K562 (cell line): Measurements from ENCODE around the gene WDR45B. TPM values are rescaled to one million over a fixed set of nuclear protein-coding genes. Genes with fewer than 3 reads are reported as not detected.

Source experiments
- ATAC-seq: fragments of 200-7000 bp; cut with Tn5 transposase; 3 replicates; pipeline ENCODE4 v1.9.1; 2020; ENCODE audit warnings: moderate library complexity
- BruUV-seq: library from RNA; stranded (reverse); fragments of 400-500 nt; replicated peaks from 2 replicates; lab custom pipeline; 2021; lab: Mats Ljungman, UMichigan
- CTCF ChIA-PET: fragments of 300-600 bp; formaldehyde crosslinking; extraction: SDS; loops from one replicate; lab custom pipeline; 2021; ENCODE audit warnings: low intra/inter-chr PET ratio; lab: Yijun Ruan, JAX
- POLR2A ChIA-PET: fragments of 300-600, 350-650 bp; sonication (Branson Sonifier 250); formaldehyde crosslinking; extraction: SDS; loops from one replicate; lab custom pipeline; 2021; ENCODE audit warnings: antibody characterized with exemption, inconsistent platforms; lab: Yijun Ruan, JAX
- DNase-seq, 4 experiments: peaks; one replicate each; pipeline versions ENCODE4 v3.0.0 to v3.0.0-alpha.2; 2011 to 2018; ENCODE audit warnings: low spot score in 3 of 4, mixed read lengths in 3 of 4; ENCODE audit errors: extremely low read depth in 1 of 4
- FAIRE-seq: peaks from 2 replicates; lab custom pipeline; 2011; peaks lifted over from hg19 to GRCh38; lab: Jason Lieb, UNC
- H2AFZ ChIP-seq: 2 replicates; pipeline ENCODE4 v1.6.0; 2011; ENCODE audit warnings: low read depth, low read length, control low read depth, inconsistent platforms
- H3K27ac ChIP-seq: fragments of 200-600 bp; 3 replicates; pipeline ENCODE4 v1.8.0; 2011; ENCODE audit warnings: low read depth, mild to moderate bottlenecking, control low read depth, inconsistent platforms, low read length, moderate library complexity, mixed read lengths; ENCODE audit errors: extremely low read depth
- H3K27me3 ChIP-seq, 2 experiments: fragments of 300-600 bp in 1 of 2; 2 replicates in 1 of 2; 3 replicates in 1 of 2; pipeline versions ENCODE4 v1.6.0 to v1.8.0; 2011; ENCODE audit warnings: inconsistent platforms in 2 of 2, low read length in 2 of 2, mild to moderate bottlenecking in 1 of 2, mixed read lengths in 1 of 2, moderate library complexity in 1 of 2; ENCODE audit not compliant: control insufficient read depth in 2 of 2, insufficient read depth in 2 of 2
- H3K36me3 ChIP-seq: fragments of 300-600 bp; 3 replicates; pipeline ENCODE4 v1.8.0; 2011; ENCODE audit warnings: mild to moderate bottlenecking, low read length, inconsistent platforms; ENCODE audit not compliant: control insufficient read depth, insufficient read depth
- H3K4me1 ChIP-seq, 2 experiments: fragments of 200-600 bp in 1 of 2; replicated peaks in 1 of 2; 2 replicates in 1 of 2; 3 replicates in 1 of 2; pipeline versions ENCODE4 v1.5.1 to v1.8.0; 2011; ENCODE audit warnings: inconsistent platforms in 2 of 2, low read length in 2 of 2, mild to moderate bottlenecking in 1 of 2, mixed read lengths in 1 of 2, moderate library complexity in 1 of 2; ENCODE audit not compliant: control insufficient read depth in 2 of 2, insufficient read depth in 2 of 2
- H3K4me2 ChIP-seq: 2 replicates; pipeline ENCODE4 v1.6.1; 2011; ENCODE audit warnings: low read length, control low read depth, inconsistent platforms, mixed read lengths; ENCODE audit not compliant: insufficient read depth
- H3K4me3 ChIP-seq: fragments of 200-600 bp; sonication (generic), shearing (Covaris generic); 2 replicates; pipeline ENCODE4 v1.5.1; 2016; ENCODE audit warnings: control low read depth, inconsistent platforms
- H3K79me2 ChIP-seq: fragments of 200-600 bp; 3 replicates; pipeline ENCODE4 v1.8.0; 2011; ENCODE audit warnings: low read length, inconsistent platforms; ENCODE audit not compliant: control insufficient read depth, insufficient read depth
- H3K9ac ChIP-seq, 2 experiments: 2 replicates each; pipeline versions ENCODE4 v1.6.0 to v1.6.1; 2011; ENCODE audit warnings: low read depth in 2 of 2, low read length in 2 of 2, control low read depth in 1 of 2, inconsistent platforms in 1 of 2, mild to moderate bottlenecking in 1 of 2, mixed read lengths in 1 of 2; ENCODE audit not compliant: insufficient read depth in 1 of 2
- H3K9me1 ChIP-seq: one replicate; pipeline ENCODE4 v1.6.0; 2011; ENCODE audit warnings: inconsistent platforms, mild to moderate bottlenecking, low read length, moderate library complexity; ENCODE audit not compliant: control insufficient read depth, insufficient read depth
- H3K9me3 ChIP-seq: replicated peaks from 2 replicates; pipeline ENCODE4 v1.5.1; 2011; ENCODE audit warnings: low read depth, low read length, inconsistent platforms; ENCODE audit not compliant: control insufficient read depth, insufficient read depth
- H4K20me1 ChIP-seq: replicated peaks from 2 replicates; pipeline ENCODE4 v1.6.1; 2011; ENCODE audit warnings: low read length, inconsistent platforms, mixed read lengths; ENCODE audit not compliant: control insufficient read depth, insufficient read depth
- ARHGAP35 ChIP-seq: fragments of 450-650 bp; IDR thresholded peaks from 2 replicates; pipeline ENCODE4 v1.6.1; 2018; ENCODE audit not compliant: partially characterized antibody
- COPS2 ChIP-seq: fragments of 450-650 bp; conservative IDR thresholded peaks from 2 replicates; pipeline ENCODE4 v1.6.1; 2016; ENCODE audit warnings: mild to moderate bottlenecking, moderate library complexity
- E2F1 ChIP-seq: sonication (generic); formaldehyde crosslinking; IDR thresholded peaks from 2 replicates; pipeline ENCODE4 v1.8.1; 2023; ENCODE audit warnings: mild to moderate bottlenecking, missing genetic modification reagents, moderate library complexity
- E2F5 ChIP-seq: sonication (generic); formaldehyde crosslinking; IDR thresholded peaks from 2 replicates; pipeline ENCODE4 v1.8.0; 2022; ENCODE audit warnings: mild to moderate bottlenecking, missing genetic modification reagents
- NCOA2 ChIP-seq, 2 experiments: fragments of 450-650 bp; IDR thresholded peaks; 2 replicates each; pipeline ENCODE4 v1.6.1; 2018; ENCODE audit warnings: mild to moderate bottlenecking in 2 of 2, moderate library complexity in 1 of 2; ENCODE audit not compliant: partially characterized antibody in 2 of 2
- THAP12 ChIP-seq: fragments of 250-450 bp; sonication (Bioruptor Pico); IDR thresholded peaks from 2 replicates; pipeline ENCODE4 v1.9.0; 2021; ENCODE audit warnings: mild to moderate bottlenecking, inconsistent platforms
- ZNF263 ChIP-seq: sonication (generic); formaldehyde crosslinking; IDR thresholded peaks from 2 replicates; pipeline ENCODE4 v1.8.0; 2022; ENCODE audit warnings: mild to moderate bottlenecking, missing genetic modification reagents, borderline replicate concordance
- ZNF444 ChIP-seq: fragments of 250-450 bp; sonication (Bioruptor Pico); IDR thresholded peaks from 2 replicates; pipeline ENCODE4 v1.4.0; 2020; ENCODE audit warnings: mild to moderate bottlenecking, moderate library complexity
- ZNF561 ChIP-seq: fragments of 450-650 bp; formaldehyde crosslinking; conservative IDR thresholded peaks from 2 replicates; pipeline ENCODE4 v1.4.0; 2020; ENCODE audit warnings: mild to moderate bottlenecking, moderate library complexity
- WGBS: fragments of 100-300 bp; shearing (Covaris generic); methylation state at CpG from one replicate; pipeline ENCODE4 v1.1.6; 2016; ENCODE audit warnings: low coverage, mixed read lengths; ENCODE audit not compliant: insufficient coverage; ENCODE audit errors: missing lambda C conversion rate; 5-methylcytosine and 5-hydroxymethylcytosine counted together
- in situ Hi-C: fragments of 300-500 bp; cut with MboI; formaldehyde crosslinking; loops from 4 replicates; pipeline ENCODE4 v1.15.0; 2018; ENCODE audit warnings: inconsistent platforms, mixed read lengths
- intact Hi-C: fragments of 100-400 bp; cut with micrococcal nuclease; formaldehyde crosslinking; loops from 2 replicates; pipeline ENCODE4 v1.14.2; 2022
- polyA plus RNA-seq, 8 experiments: library from polyadenylated mRNA; depleted of rRNA in 4 of 8; stranded (reverse) in 5 of 8; unstranded in 3 of 8; fragments of >200 nt; fragmentation: Nextera tagmentation in 2 of 8; fragmentation: Illumina TruSeq in 1 of 8; extraction: Ambion mirVana in 2 of 8; extraction: Trizol in 1 of 8; gene quantifications; 2 replicates each; pipeline versions ENCODE4 v1.2.1 to v1.2.3, GENCODE V29; 2011 to 2014; ENCODE audit warnings: inconsistent platforms in 1 of 8, missing spikeins in 1 of 8
- total RNA-seq, 7 experiments: library from RNA; depleted of rRNA in 6 of 7; stranded (reverse); fragments of >200 nt in 6 of 7; fragmentation: Illumina TruSeq in 2 of 7; extraction: Trizol in 2 of 7; gene quantifications; 2 replicates each; pipeline versions ENCODE4 v1.2.1 to v1.2.3, GENCODE V29; 2011 to 2021; ENCODE audit warnings: low replicate concordance in 1 of 7

Gene WDR45B
- total and polyA plus RNA-seq, 9 of the 15 experiments (the other 6 are each of a cell fraction or from before 2014, with no cell fraction given), result 0.72 to 74.4 (median 35.9) TPM

GRCh38 chr17:82603981-82604448 lies 44.2 kb downstream of the WDR45B start (continued):
- TF ChIP-seq COPS2 (no peak), ZNF263 (CRISPR knock-in tag) (peak; percentile 56; the same call in 1 of the 2 replicates), NCOA2 (IDR thresholded peaks at IDR 0.05; ENCODE audit: partially characterized antibody in 2 of 2) (no peak)

- H2AFZ ChIP-seq, result no peak overlapping the region
- H3K36me3 ChIP-seq, result peaks cover 78% of the 10 kb centered on the region; the same call in 2 of the 3 replicates
- H3K9ac ChIP-seq, result no peak overlapping the region
- FAIRE-seq (no peak), DNase-seq (no peak), ATAC-seq (no peak)
- intact Hi-C loops (no loop called here), in situ Hi-C loops (no loop called here)
- H3K27ac ChIP-seq, result no peak overlapping the region
- peaks cover 0 to 15% of the 10 kb centered on the region in 2 experiments; a peak in 2 of 5 replicates for H3K4me1 ChIP-seq
- no TSS peak for BruUV-seq
- H3K4me2 ChIP-seq, result no peak overlapping the region
- no peaks in the 10 kb centered on the region for H3K9me1 ChIP-seq
- WGBS, result 94% methylated on average over 20 of the region's 20 CpGs
- TF ChIP-seq ARHGAP35 (no peak), E2F5 (CRISPR knock-in tag) (no peak), THAP12 (CRISPR knock-in tag) (no peak), ZNF444 (no peak), ZNF561 (CRISPR knock-in tag) (no peak), E2F1 (CRISPR knock-in tag) (no peak)
- 0 out of 3 replicates have a peak, but pooled peaks cover 6% of the 10 kb centered on the region for H3K79me2 ChIP-seq
- ChIA-PET CTCF (no interaction called here), POLR2A (interaction anchor here (0.6 to 1.6 kb wide), 4 partner anchors 8 to 1449 kb away, joined by 3 to 5 read pairs (median 4); no protein-coding TSS in a partner anchor)
- no peaks in the 10 kb centered on the region for H4K20me1 ChIP-seq
- H3K9me3 ChIP-seq, result peaks cover 2% of the 10 kb centered on the region; the same call in 1 of the 2 replicates
- H3K4me3 ChIP-seq, result no peak overlapping the region
- no peaks in the 10 kb centered on the region for H3K27me3 ChIP-seq
Observed at GRCh38 chr17:82602986-82603710, 45.1 kb downstream of the WDR45B start.
